HEK293T (cell line): Measurements from ENCODE around the gene U2AF1L4.
A peak's percentile ranks its signal among the peaks of the same experiment; 100 is the strongest.

Experiments
- ARNT ChIP-seq: fragments of 450-650 bp; IDR thresholded peaks from 2 replicates; pipeline ENCODE4 v1.6.1; 2017; ENCODE audit warnings: mild to moderate bottlenecking
- BHLHE40 ChIP-seq: fragments of 450-650 bp; IDR thresholded peaks from 2 replicates; pipeline ENCODE4 v1.6.1; 2016; ENCODE audit warnings: mild to moderate bottlenecking, moderate library complexity, borderline replicate concordance
- CTBP1 ChIP-seq: fragments of 450-650 bp; IDR thresholded peaks from 2 replicates; pipeline ENCODE4 v1.6.1; 2016; ENCODE audit warnings: borderline replicate concordance
- ELF4 ChIP-seq: fragments of 450-650 bp; IDR thresholded peaks from 2 replicates; pipeline ENCODE4 v1.6.1; 2017; ENCODE audit warnings: antibody characterized with exemption
- FOXA1 ChIP-seq: fragments of 450-650 bp; IDR thresholded peaks from 2 replicates; pipeline ENCODE4 v1.6.1; 2016; ENCODE audit warnings: mild to moderate bottlenecking
- FOXK2 ChIP-seq: fragments of 450-650 bp; IDR thresholded peaks from 2 replicates; pipeline ENCODE4 v1.6.1; 2016; ENCODE audit warnings: mild to moderate bottlenecking
- FOXM1 ChIP-seq: fragments of 450-650 bp; IDR thresholded peaks from 2 replicates; pipeline ENCODE4 v1.6.1; 2017; ENCODE audit warnings: mild to moderate bottlenecking, borderline replicate concordance
- HDGF ChIP-seq: fragments of 450-650 bp; IDR thresholded peaks from 2 replicates; pipeline ENCODE4 v1.6.1; 2017; ENCODE audit warnings: antibody characterized with exemption, borderline replicate concordance
- NFRKB ChIP-seq: fragments of 450-650 bp; IDR thresholded peaks from 2 replicates; pipeline ENCODE4 v1.6.1; 2016; ENCODE audit warnings: mild to moderate bottlenecking, moderate library complexity
- SP1 ChIP-seq: fragments of 450-650 bp; IDR thresholded peaks from 2 replicates; pipeline ENCODE4 v1.6.1; 2017
- TARDBP ChIP-seq: fragments of 450-650 bp; IDR thresholded peaks from 2 replicates; pipeline ENCODE4 v1.6.1; 2016
- ZNF384 ChIP-seq: fragments of 450-650 bp; IDR thresholded peaks from 2 replicates; pipeline ENCODE4 v1.6.1; 2016
- TF ChIP-seq, protein P1 (sequence below): fragments of 450-650 bp; IDR thresholded peaks from 2 replicates; pipeline ENCODE4 v1.6.1; 2016

DNA sequence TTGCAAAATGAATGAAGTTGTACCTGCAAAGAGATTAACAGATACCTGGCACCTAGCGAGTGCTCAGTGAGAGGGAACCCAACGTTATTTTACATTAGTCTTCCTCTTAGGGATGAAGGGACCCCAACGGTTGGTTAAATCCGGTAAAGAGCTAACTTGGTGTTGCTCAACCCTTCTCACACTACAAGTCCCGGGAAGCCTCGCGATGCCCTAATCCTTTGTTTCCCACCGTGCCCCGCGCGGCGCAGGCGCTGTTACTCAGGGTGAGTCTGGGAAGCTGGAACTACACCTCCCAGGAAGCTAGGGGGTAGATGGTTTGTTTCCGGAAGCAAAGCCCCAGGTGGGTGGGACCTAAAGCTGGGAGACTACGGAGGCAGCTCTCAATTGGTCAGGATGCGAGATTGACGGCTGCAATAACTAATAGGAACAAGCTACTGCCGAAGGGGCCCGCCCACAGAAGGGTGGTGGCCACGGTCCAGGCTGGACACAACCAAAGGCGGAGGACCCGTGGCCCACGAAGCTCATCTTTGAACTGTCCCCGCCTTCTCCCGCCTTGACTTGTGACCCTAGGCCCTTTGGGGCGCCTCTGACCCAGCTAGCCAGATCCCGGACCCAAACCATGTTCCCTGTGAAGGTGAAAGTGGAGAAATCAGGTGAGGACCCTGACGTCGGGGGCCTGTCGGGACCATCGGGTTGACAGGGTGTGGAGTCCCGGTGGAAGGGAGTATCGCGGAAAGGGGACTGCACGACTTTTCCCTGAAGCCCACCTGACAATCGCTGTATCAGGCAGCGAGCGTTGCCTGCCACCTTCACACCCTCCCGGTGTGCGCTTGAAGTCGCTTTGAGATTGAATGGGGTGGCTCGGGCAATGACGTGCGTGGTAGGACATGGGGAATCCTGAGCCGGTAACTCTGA is 3.1 kb upstream of the U2AF1L4 start, which contains the start of gene LIN37:
- TF ChIP-seq FOXA1, result no peak
- no peak for TF ChIP-seq SP1
- TF ChIP-seq ZNF384, result no peak
- TF ChIP-seq FOXM1, result no peak
- TF ChIP-seq, protein P1, sequence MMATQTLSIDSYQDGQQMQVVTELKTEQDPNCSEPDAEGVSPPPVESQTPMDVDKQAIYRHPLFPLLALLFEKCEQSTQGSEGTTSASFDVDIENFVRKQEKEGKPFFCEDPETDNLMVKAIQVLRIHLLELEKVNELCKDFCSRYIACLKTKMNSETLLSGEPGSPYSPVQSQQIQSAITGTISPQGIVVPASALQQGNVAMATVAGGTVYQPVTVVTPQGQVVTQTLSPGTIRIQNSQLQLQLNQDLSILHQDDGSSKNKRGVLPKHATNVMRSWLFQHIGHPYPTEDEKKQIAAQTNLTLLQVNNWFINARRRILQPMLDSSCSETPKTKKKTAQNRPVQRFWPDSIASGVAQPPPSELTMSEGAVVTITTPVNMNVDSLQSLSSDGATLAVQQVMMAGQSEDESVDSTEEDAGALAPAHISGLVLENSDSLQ, result peak; percentile 99
- no peak for TF ChIP-seq TARDBP
- no peak for TF ChIP-seq ARNT
- TF ChIP-seq HDGF, result no peak
- TF ChIP-seq NFRKB, result no peak
- no peak for TF ChIP-seq BHLHE40
- TF ChIP-seq FOXK2, result no peak; the same call in 1 of the 2 replicates
- peak; percentile 96 for TF ChIP-seq ELF4
- no peak for TF ChIP-seq CTBP1
